ENCODE results near the gene AVPR2.

AVPR2 gene

GRCh38 chrX:153945956-153946943 is 41.8 kb downstream of the AVPR2 start:
- TF ChIP-seq FOXM1 (IDR thresholded peaks at IDR 0.05; ENCODE audit: borderline replicate concordance, low read depth), result no peak
- no peak for TF ChIP-seq EGR1 (IDR thresholded peaks at IDR 0.05)
- no peak for TF ChIP-seq REST (IDR thresholded peaks at IDR 0.05; ENCODE audit: low read depth)
- TF ChIP-seq MAX (IDR thresholded peaks at IDR 0.05), result no peak
- no peak for TF ChIP-seq TEAD4 (IDR thresholded peaks at IDR 0.05)
- no peak for TF ChIP-seq TAF1 (IDR thresholded peaks at IDR 0.05; ENCODE audit: low read depth)
- no peak for TF ChIP-seq RAD21 (IDR thresholded peaks at IDR 0.05; ENCODE audit: low read depth)
- TF ChIP-seq TCF12 (IDR thresholded peaks at IDR 0.05; ENCODE audit: low read depth), result no peak
- no peak for TF ChIP-seq EP300 (IDR thresholded peaks at IDR 0.05; ENCODE audit: borderline replicate concordance)
- TF ChIP-seq NFIC (IDR thresholded peaks at IDR 0.05), result no peak
- TF ChIP-seq CEBPB (IDR thresholded peaks at IDR 0.05), result no peak
- no peak for TF ChIP-seq USF1 (IDR thresholded peaks at IDR 0.05)
- no peak for TF ChIP-seq CREB1 (IDR thresholded peaks at IDR 0.05; ENCODE audit: low read depth)
- TF ChIP-seq YY1 (IDR thresholded peaks at IDR 0.05; ENCODE audit: low read depth), result no peak
- TF ChIP-seq ZBTB7A (IDR thresholded peaks at IDR 0.05; ENCODE audit: low read depth), result no peak

GRCh38 chrX:153947009-153947769 is 42.7 kb downstream of the AVPR2 start:
- TF ChIP-seq FOXM1 (IDR thresholded peaks at IDR 0.05; ENCODE audit: borderline replicate concordance, low read depth), result no peak
- peak; percentile 34; the same call in 1 of the 2 replicates for TF ChIP-seq RAD21 (IDR thresholded peaks at IDR 0.05; ENCODE audit: low read depth)

GRCh38 chrX:153948002-153948466 is 43.6 kb downstream of the AVPR2 start:
- TF ChIP-seq MAX (IDR thresholded peaks at IDR 0.05), result no peak
- TF ChIP-seq CEBPB (IDR thresholded peaks at IDR 0.05), result no peak
- no peak for TF ChIP-seq ZBTB7A (IDR thresholded peaks at IDR 0.05; ENCODE audit: low read depth)

- TF ChIP-seq EP300 (IDR thresholded peaks at IDR 0.05; ENCODE audit: borderline replicate concordance) (no peak), NFIC (IDR thresholded peaks at IDR 0.05) (no peak), TCF12 (IDR thresholded peaks at IDR 0.05; ENCODE audit: low read depth) (no peak), REST (IDR thresholded peaks at IDR 0.05; ENCODE audit: low read depth) (no peak), FOXM1 (IDR thresholded peaks at IDR 0.05; ENCODE audit: borderline replicate concordance, low read depth) (no peak), ZBTB7A (IDR thresholded peaks at IDR 0.05; ENCODE audit: low read depth) (no peak), TEAD4 (IDR thresholded peaks at IDR 0.05) (no peak)
These were observed 44.7 kb downstream of the AVPR2 start for GRCh38 chrX:153948847-153949805.

- no peak for TF ChIP-seq CEBPB (IDR thresholded peaks at IDR 0.05)
These were observed 45.7 kb downstream of the AVPR2 start for GRCh38 chrX:153950127-153950526.

Data from Ishikawa (cell line).